ENCODE measurements around the gene OR2T27.
"Not testable (repeated sequence)": the region's sequence is repeated elsewhere in the genome, so short reads cannot be mapped to it uniquely, and the experiment has no call there.

Gene OR2T27

DNA sequence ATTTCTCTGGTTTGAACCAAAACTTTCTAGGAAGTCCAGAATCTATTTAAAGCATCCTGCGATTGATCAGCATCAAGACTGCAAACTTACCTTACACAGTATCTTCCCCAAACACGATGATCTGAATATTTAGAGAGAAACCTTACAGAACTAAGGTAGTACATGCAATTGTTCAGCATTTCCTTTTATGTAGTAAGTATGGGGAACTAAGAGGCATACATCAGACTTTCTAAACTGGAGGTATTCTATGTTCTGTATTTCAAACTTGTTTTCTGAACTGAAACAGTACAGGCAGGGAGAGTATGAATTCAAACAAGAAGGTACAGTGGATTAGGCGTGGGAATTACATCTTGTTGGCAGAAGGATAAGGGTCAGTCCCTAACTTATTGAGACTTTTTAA, at the start of gene OR2T27:
Gene OR2T27, minus strand, starts transcription at position 175 of the 400 bp plus-strand sequence. CDS start 4,644 bp downstream, outside the sequence.
- DNase-seq = not testable (repeated sequence)

- DNase-seq = no peak
Observed at GRCh38 chr1:248704606-248705005, 49.3 kb upstream of the OR2T27 start.

DNA sequence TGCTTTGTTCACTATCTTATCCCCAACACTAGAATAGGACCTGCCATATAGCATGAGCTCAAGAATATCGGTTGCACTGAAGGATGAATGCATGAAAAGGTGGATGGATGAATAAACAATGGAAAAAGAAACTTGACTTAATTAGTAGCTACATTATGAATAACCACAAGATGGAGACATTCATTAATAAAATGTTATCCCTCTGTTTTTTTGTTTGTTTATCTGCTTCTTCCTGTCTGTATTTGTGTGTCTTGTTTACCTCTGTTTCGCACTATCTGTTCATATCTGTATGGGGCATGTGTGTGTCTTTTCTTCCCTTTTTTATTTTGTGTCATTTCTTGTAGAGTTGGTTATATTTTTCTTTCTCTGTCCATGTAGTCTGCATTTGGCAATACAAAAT, 48.3 kb upstream of the OR2T27 start:
- no peak for DNase-seq

- no peak for DNase-seq
Observed at GRCh38 chr1:248702714-248703113, 47.4 kb upstream of the OR2T27 start, which contains the start of gene OR14I1. OR14I1 (minus strand) TSS chr1:248702766.

DNA sequence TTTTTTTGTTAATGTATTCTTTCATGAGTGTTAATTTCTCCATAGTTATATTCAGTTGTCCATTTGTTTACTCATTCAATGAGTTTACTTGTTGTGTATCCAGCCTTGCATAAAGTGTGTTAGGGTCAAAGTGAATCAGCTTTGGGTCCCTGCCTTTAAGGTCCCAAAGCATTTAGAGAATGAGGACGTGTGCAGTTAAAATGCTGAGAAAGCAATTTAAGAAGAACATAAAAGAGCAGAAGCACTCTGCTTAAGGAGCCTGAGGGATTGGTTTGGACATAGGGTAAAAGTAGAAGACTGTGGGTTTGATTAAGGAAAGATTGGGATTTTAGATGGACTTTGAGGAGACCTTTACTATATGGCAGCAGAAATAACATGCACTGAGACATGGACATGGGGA, 43.8 kb upstream of the OR2T27 start:
- no peak for DNase-seq

- DNase-seq = no peak
Observed at GRCh38 chr1:248697907-248698306, 42.6 kb upstream of the OR2T27 start.

DNA sequence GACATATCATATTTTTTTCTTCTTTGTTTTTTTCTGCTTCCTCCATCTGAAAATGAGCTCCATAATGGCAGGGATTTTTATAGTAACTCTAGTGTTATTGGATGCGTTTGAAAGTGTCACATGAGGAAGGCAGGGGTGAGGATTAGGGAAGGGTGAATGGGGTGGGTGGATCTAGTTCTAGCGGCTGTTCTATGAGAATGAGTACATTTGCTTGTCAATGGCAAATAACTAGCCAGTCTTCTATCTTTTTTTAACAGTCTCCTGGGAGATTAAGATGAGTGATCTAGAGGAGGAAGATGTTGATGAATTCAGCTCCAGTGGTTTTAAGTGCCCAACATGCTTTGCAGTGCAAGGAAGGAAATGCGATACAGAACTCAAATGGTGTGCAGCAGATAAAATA, 41.4 kb upstream of the OR2T27 start:
- no peak for DNase-seq

DNA sequence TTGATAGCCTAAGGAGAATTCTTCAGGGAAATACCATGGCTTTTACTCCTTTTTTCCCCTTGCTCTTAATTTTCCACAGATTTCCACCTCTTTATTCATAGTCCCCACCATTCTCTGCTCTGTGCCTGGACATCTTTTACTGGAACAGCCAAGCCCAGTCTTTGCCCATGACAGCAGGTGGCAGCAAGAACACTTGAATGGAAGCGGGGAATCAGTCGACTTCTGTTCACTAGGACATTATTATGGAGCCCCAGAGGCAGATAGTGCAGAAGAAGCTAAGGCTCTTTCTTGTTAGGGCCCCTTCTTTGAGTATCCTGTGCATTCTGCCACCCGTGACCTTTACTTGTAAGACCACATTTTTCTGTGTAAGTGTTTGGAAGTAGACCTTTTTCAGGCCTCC, 40.9 kb upstream of the OR2T27 start:
- DNase-seq = no peak

DNA sequence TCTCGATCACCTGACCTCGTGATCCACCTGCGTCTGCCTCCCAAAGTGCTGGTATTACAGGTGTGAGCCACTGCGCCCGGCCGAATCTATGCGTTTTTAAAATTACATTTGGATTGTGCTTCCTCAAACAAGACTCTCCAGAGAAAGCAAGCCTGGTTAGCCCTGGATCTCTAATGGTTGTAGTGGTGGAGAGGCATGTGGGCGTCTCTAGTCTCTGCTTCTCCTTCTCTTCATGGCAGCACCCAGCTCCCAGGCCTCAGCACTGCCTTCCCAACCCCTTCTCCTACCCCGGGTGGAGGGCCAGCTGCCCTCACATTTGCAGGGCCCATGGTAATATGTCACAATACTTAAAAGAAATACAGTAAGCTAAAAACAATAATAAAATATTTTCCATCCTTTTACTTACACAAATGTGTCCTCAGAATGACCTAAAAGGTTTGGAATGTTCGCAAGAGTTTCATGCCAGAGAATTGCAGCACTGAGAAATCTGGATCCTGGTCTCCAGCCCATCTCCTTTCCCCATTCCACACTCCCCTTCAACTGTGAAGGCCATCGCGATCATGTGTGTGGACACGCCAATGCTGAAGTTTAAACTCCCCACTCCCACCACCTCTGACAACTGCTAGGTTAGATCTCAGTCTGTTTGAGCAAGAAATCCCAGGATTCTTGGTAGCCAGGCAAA, 40.3 kb upstream of the OR2T27 start:
- DNase-seq = no peak

DNA sequence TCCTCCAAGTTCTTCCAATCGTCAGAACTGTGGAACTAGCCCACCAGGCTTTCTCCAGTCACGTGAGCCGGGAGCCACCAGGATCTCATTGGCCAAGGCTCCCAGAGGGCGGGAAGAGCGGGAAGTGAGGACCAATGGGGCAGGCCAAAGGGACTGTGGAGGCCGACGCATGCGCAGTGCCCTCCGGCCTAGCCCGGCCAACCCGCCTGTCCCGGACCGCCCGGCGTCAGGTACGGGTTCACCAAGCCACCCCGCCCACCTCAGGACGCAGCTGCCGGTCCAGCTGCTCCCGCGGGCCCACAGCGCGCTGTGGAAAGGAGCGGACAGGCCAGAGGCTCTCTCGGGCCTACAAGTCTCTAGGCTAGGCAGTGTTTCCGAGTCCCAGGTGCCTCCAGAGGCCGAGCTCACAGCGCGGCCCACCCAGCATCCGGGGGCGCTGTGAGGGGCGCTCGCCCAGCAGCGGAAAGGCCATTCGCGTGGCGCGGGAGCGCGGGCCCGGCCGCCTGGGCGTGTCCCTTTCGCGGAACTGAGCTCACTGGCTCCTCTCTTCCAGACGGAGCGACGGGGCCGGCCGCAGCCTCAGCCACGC, 36.3 kb upstream of the OR2T27 start:
- DNase-seq = no peak

DNA sequence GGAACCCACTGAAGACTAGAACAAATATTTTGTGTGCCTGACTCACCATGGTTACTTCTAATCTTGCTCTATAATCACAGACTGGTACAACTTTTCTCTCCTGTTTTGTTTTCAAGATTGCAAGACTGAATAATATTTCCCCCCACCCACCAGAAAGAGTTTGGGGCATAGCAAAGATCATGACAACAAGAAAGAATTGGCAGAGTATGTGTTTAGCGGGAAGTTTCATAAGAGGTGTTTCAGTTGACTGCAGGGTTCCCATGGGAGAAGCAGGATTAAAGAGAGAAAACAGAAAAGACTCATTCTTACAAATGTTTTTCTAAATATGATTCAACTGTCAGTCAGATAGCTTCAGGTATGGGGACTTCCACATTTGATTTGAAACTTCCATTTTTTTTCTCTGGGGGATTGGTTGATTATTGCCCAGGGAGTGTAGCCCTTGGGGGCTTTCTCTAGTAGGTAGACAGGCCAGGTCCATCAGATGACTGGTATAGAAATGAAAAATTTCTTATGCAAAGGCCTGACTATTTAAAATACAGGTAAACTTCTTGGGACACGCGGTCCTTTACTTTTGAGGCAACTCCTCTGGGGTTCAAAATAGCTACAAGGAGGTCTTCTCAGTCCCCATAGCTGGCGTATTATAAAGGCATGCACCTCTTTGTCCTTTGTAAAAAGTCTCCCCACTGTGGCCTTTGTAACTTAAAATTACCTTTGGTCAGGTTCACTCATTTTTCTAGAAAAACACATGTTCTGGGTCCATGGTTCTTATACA, 33.4 kb upstream of the OR2T27 start:
- no peak for DNase-seq

- no peak for DNase-seq
Observed at GRCh38 chr1:248686815-248687214, 31.5 kb upstream of the OR2T27 start.

DNA sequence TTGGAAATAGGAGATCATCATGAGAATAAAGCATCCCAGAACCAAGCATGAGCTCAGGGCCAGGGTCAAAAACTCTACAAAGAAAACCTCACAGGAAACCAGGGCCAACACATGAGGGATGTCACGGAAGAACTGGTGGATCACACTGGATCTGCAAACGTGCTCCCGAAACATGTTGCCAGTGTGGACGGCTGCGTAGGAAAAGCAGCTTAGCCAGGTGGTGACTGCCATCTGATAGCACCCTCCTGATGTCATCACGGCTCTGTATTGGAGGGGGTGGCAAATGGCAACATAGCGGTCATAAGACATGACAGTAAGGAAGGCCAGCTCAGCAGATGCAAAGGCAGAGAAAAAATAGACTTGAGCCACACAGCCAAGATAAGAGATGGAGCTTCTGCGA, 26.3 kb upstream of the OR2T27 start:
- no peak for DNase-seq

GRCh38 chr1:248670003-248670402, 14.7 kb upstream of the OR2T27 start:
- no peak for DNase-seq

DNA sequence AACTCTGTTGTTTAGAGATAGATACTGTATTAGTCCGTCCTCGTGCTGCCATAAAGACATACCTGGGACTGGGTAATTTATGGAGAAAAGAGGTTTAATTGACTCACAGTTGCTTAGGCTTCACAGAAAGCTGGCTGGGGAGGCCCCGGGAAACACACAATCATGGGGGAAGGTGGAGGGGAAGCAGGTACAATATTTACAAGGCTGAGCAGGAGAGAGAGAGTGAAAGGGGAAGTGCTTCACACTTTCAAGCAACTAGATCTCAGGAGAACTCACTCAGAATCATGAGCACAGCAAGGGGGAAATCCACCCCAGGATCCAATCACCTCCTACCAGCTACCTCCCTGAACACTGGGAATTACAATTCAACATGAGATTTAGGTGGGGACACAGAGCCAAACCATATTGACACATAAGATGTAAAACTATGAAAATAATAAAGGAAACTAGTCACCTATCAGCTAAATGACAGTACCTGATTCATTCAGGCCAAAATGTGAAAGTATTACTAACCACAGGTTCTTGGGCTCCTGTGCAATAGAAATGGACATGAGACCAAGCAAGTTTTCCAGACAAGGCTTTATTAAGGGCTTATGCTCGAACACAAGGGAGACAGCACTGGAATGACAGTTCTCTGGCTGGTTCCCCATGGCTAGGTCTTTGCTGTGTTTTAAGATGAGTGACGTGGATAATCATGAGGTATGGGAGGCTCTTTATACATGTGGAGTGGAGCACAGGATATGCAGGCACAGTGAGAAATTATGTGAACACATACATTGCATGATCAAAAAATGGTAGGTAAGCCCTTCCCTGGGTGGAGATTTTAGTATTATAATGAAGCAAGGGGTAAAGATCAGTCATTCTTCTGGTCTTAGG, 8.4 kb upstream of the OR2T27 start:
- not testable (repeated sequence) for DNase-seq

DNA sequence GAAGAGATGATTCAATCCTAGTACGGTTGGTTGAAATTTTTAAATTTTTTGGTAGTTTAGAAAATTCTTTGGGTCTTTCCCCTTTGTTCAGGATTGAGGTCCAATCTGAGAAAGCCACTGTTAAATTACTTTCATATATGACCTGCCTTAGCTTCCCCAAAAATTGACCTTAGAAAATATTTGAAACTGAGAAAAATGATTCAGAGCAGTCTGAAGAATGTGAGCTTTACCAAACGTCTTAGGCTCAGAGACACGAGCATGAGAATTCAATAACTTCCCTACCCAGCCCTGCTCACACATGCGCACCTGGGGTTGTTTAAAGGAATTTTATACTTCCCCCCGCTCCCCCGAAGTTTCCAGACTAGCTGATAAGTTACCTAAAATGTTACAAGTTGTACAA, 1.5 kb upstream of the OR2T27 start:
- not testable (repeated sequence) for DNase-seq

- DNase-seq = not testable (repeated sequence)
Observed at GRCh38 chr1:248648770-248649536, 6.4 kb downstream of the OR2T27 start.

DNA sequence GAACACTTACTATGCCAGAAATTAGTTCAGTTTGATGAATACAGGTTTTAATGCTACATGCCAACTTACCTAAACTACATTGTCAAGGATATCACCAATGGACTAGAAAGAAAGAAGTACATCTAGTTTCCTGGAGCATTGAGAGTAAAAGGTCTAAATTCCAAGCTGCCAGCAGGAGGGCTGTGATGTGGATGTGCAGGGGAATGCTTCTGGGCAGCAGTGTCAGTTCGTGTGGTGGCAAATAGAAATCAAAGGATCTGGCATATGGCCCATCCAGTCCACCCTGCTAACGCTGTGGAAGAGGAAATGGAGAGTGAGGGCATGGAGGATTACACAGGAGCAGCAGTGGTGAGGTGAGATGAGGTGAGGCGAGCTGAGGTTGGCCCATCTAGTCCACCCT, 10.2 kb downstream of the OR2T27 start, which contains the start of gene OR2T35:
Gene OR2T35, minus strand, starts transcription at position 101 of the 400 bp plus-strand sequence. CDS start 6,020 bp downstream, outside the sequence.
- not testable (repeated sequence) for DNase-seq

DNA sequence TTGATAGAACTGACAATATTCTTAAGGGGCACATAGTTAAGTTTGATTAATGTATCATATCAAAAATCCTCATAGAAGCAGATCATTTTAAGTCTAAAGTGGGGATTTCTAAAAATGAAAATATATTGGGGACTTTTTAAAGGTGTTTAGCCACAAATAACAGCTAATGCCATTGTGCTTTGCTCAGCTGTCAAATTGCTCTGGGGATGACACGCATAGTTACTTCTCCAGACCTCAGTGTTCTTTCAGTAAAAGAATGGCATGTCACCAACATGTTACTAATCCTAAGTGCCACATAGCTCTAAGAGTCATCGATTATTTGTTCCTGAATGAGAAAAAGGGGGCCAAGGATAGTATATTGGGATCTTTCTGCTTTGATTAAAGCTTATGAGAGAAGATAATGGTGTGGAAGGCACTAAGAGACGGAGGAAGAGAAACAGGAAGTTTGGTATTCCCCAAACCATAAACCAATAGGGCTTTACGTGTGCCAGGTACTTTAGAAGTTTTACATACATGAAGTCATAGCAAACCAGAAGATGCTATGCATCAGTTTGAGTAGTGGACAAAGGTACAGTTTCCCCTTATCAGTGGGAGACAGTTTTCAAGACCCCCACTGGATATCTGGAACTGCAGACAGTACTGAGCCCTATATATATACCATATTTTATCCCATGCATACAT, 12.2 kb downstream of the OR2T27 start:
- DNase-seq = not testable (repeated sequence)

DNA sequence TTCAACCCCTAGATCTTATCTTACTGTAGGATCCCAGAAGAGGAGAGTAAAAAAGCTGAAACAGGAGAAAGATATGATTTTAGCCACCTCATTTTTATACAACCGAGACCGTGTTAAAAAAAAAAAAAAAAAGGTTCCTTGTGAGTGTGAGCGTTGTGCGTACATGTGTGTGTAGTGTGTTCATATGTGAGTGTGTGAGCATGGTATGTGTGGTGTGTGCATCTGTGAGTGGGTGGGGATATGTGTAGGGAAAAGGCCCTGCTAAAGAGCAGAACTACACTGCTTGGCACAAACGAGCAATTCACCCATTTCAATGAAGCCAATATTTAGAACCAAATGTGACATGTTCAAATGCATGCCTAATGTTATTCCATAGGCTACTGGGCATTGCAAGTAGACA, 13.7 kb downstream of the OR2T27 start:
- DNase-seq = not testable (repeated sequence)

- DNase-seq = not testable (repeated sequence)
Observed at GRCh38 chr1:248640906-248641305, 14.4 kb downstream of the OR2T27 start.
